Activated CD4-positive, alpha-beta T cell treated with anti-CD3 and anti-CD28 coated beads, Interleukin-2, amount 50 U/mL, for 48 hours (primary cell): Measurements from ENCODE around the gene SERPINB4.

Experiments
- DNase-seq, 2 experiments: peaks; one replicate each; pipeline ENCODE4 v3.0.0-alpha.2; 2020

The SERPINB4 gene

GRCh38 chr18:63626431-63626830, 17.6 kb downstream of the SERPINB4 start:
- DNase-seq, result no peak

GRCh38 chr18:63624863-63625262, 19.2 kb downstream of the SERPINB4 start:
- no peak for DNase-seq

- no peak for DNase-seq
Measured at GRCh38 chr18:63619661-63620060, 24.4 kb downstream of the SERPINB4 start.

- no peak for DNase-seq
Measured at GRCh38 chr18:63617915-63618234, 26.2 kb downstream of the SERPINB4 start.

GRCh38 chr18:63617049-63617914, 26.8 kb downstream of the SERPINB4 start:
- no peak for DNase-seq

GRCh38 chr18:63613420-63613819, 30.6 kb downstream of the SERPINB4 start:
- DNase-seq, result no peak

- DNase-seq, result no peak
Measured at GRCh38 chr18:63606526-63606925, 37.5 kb downstream of the SERPINB4 start.

GRCh38 chr18:63604791-63605567, 39.1 kb downstream of the SERPINB4 start:
- DNase-seq, result no peak

- no peak for DNase-seq
Measured at GRCh38 chr18:63603772-63604171, 40.3 kb downstream of the SERPINB4 start.

GRCh38 chr18:63603355-63603754, 40.7 kb downstream of the SERPINB4 start:
- no peak for DNase-seq

- DNase-seq, result no peak
Measured at GRCh38 chr18:63596964-63597363, 47.1 kb downstream of the SERPINB4 start.

GRCh38 chr18:63592471-63592870, 51.6 kb downstream of the SERPINB4 start:
- no peak for DNase-seq

- no peak for DNase-seq
Measured at GRCh38 chr18:63591725-63592124, 52.3 kb downstream of the SERPINB4 start.

GRCh38 chr18:63590966-63591695, 52.9 kb downstream of the SERPINB4 start:
- DNase-seq, result no peak

- no peak for DNase-seq
Measured at GRCh38 chr18:63590373-63590772, 53.7 kb downstream of the SERPINB4 start.

- no peak for DNase-seq
Measured at GRCh38 chr18:63588909-63589308, 55.1 kb downstream of the SERPINB4 start.
